ENCODE data around the gene MBD4.

GRCh38 chr3:129449279-129450115 lies 9.7 kb upstream of the MBD4 start:
- no peak for TF ChIP-seq CTCF (IDR thresholded peaks at IDR 0.05 in 4 of 5, conservative IDR thresholded peaks at IDR 0.05 in 1 of 5)
- TF ChIP-seq POLR2A (IDR thresholded peaks at IDR 0.05), result no peak
